Chondrocyte (in vitro differentiated cells): ENCODE data around the gene GPR17. TPM values are rescaled to one million over a fixed set of nuclear protein-coding genes. Genes with fewer than 3 reads are reported as not detected.
A peak's percentile ranks its signal among the peaks of the same experiment; 100 is the strongest.

Experiments
- DNase-seq: peaks from one replicate; pipeline ENCODE4 v3.0.0; 2021; ENCODE audit warnings: mixed read lengths, low spot score
- H3K27ac Mint-ChIP-seq: one replicate; pipeline ENCODE4 v1.8.0; 2021; ENCODE audit warnings: mild to moderate bottlenecking, moderate library complexity, mixed read lengths; ENCODE audit not compliant: unreplicated experiment
- H3K27me3 Mint-ChIP-seq: 2 replicates; pipeline ENCODE4 v1.8.0; 2021; ENCODE audit warnings: low read depth, mixed read lengths
- H3K36me3 Mint-ChIP-seq: 2 replicates; pipeline ENCODE4 v1.8.0; 2021; ENCODE audit warnings: low read depth, mixed read lengths
- H3K4me1 Mint-ChIP-seq: 2 replicates; pipeline ENCODE4 v1.8.0; 2021; ENCODE audit warnings: low read depth, mild to moderate bottlenecking, mixed read lengths
- H3K4me3 Mint-ChIP-seq: one replicate; pipeline ENCODE4 v1.8.0; 2021; ENCODE audit warnings: mild to moderate bottlenecking, moderate library complexity, mixed read lengths; ENCODE audit not compliant: unreplicated experiment
- H3K9me3 Mint-ChIP-seq: 2 replicates; pipeline ENCODE4 v1.8.0; 2021; ENCODE audit warnings: low read depth, mixed read lengths
- total RNA-seq: library from RNA; stranded (reverse); gene quantifications from 3 replicates; pipeline ENCODE4 v1.2.1, GENCODE V29; 2021
- TF ChIP-seq, protein P1 (sequence below): fragments of 200-600 bp; sonication (generic); IDR thresholded peaks from 2 replicates; pipeline ENCODE4 v1.5.0; 2021; ENCODE audit warnings: antibody characterized with exemption, mild to moderate bottlenecking, moderate library complexity

The GPR17 gene
- total RNA-seq, 1 donor from 2014 or later, result not detected

DNA sequence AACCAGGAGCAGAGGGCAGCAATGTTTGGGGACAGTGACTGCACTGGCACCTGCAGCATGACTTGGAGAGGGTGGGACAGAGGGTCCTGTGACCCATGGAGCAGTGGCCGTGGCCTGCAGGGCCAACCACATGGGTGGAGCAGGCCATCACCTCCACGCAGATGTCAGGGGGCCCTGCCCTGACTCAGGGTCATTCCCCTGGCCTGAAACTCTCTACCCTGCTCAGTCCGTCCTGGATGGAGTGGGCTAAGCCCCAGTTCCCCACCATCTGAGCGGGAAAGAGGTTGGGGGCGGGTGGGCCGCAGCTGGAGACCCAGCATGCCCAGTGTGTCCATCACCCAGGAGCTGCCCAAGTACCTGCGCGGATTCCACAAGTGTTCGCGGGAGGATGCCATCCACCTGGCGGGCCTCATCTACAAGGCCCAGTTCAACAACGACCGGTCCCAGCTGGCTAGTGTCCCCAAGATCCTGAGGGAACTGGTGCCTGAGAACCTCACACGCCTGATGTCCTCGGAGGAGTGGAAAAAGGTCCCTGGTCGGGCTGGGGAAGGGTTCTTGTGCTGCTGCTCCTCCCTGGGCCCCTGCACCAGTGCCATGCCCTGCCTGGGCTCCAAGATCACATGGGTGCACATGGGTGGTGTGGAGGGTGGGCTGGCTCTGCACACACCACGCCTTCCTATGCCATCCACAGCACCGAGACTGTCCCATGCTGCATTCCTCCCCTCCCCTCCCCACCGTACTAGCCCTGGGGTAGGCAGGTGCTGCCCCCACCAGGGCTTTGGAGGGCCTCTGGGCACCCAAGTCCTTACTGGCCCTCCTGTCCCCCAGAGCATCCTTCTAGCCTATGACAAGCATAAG is 10.3 kb upstream of the GPR17 start:
- no peak overlapping the region for H3K27ac Mint-ChIP-seq
- no peak overlapping the region for H3K4me3 Mint-ChIP-seq
- peaks cover 34% of the 10 kb centered on the region for H3K4me1 Mint-ChIP-seq
- TF ChIP-seq, protein P1, sequence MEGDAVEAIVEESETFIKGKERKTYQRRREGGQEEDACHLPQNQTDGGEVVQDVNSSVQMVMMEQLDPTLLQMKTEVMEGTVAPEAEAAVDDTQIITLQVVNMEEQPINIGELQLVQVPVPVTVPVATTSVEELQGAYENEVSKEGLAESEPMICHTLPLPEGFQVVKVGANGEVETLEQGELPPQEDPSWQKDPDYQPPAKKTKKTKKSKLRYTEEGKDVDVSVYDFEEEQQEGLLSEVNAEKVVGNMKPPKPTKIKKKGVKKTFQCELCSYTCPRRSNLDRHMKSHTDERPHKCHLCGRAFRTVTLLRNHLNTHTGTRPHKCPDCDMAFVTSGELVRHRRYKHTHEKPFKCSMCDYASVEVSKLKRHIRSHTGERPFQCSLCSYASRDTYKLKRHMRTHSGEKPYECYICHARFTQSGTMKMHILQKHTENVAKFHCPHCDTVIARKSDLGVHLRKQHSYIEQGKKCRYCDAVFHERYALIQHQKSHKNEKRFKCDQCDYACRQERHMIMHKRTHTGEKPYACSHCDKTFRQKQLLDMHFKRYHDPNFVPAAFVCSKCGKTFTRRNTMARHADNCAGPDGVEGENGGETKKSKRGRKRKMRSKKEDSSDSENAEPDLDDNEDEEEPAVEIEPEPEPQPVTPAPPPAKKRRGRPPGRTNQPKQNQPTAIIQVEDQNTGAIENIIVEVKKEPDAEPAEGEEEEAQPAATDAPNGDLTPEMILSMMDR, result no peak
- H3K9me3 Mint-ChIP-seq, result no peaks in the 10 kb centered on the region
- no peak for DNase-seq
- H3K36me3 Mint-ChIP-seq, result peaks cover 1% of the 10 kb centered on the region
- no peaks in the 10 kb centered on the region for H3K27me3 Mint-ChIP-seq

GRCh38 chr2:127636248-127637235 is 9.4 kb upstream of the GPR17 start:
- H3K4me1 Mint-ChIP-seq, result peaks cover 34% of the 10 kb centered on the region
- H3K9me3 Mint-ChIP-seq, result no peaks in the 10 kb centered on the region
- peaks cover 1% of the 10 kb centered on the region for H3K36me3 Mint-ChIP-seq
- TF ChIP-seq, protein P1, result no peak
- no peaks in the 10 kb centered on the region for H3K27me3 Mint-ChIP-seq
- H3K4me3 Mint-ChIP-seq, result no peak overlapping the region
- no peak overlapping the region for H3K27ac Mint-ChIP-seq
- no peak for DNase-seq

DNA sequence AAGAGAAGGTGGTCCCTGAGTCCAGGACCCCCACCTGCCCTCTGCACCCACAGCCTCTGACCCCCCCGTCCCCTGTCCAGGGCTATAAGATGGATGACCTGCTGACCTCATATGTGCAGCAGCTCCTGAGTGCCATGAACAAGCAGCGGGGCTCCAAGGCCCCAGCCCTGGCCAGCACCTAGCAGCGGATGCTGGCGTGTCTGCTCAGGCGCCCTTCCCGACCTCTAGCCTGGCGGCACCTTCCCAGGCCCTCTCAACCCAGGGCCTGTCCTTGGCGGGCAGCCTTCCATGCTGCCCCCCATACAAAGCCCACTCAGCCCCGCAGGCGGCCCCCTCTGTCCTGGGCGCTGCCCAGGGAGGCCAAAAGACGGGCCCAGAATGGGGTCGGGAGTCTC is 8.7 kb upstream of the GPR17 start:
- Mint-ChIP-seq H3K27ac (no peak overlapping the region), H3K36me3 (peaks cover 1% of the 10 kb centered on the region), H3K4me1 (peaks cover 34% of the 10 kb centered on the region), H3K4me3 (no peak overlapping the region), H3K27me3 (no peaks in the 10 kb centered on the region), H3K9me3 (no peaks in the 10 kb centered on the region)
- no peak for DNase-seq
- TF ChIP-seq, protein P1, result no peak

- peak overlapping the region; percentile 80 for H3K27ac Mint-ChIP-seq
- H3K9me3 Mint-ChIP-seq, result no peaks in the 10 kb centered on the region
- no peaks in the 10 kb centered on the region for H3K27me3 Mint-ChIP-seq
- peaks cover 1% of the 10 kb centered on the region for H3K36me3 Mint-ChIP-seq
- TF ChIP-seq, protein P1, result peak; percentile 20
- H3K4me3 Mint-ChIP-seq, result no peak overlapping the region
- peaks cover 34% of the 10 kb centered on the region for H3K4me1 Mint-ChIP-seq
- no peak for DNase-seq
Observed at GRCh38 chr2:127637725-127638252, 8.2 kb upstream of the GPR17 start.
